HG03066 (cell line): Measurements from ENCODE around the gene PKN2.

Source experiments
- ATAC-seq: cut with Tn5 transposase; IDR thresholded peaks from one replicate; pipeline ENCODE4 v1.9.1; 2021; ENCODE audit warnings: low read depth; ENCODE audit not compliant: unreplicated experiment

PKN2 gene

GRCh38 chr1:88730995-88731394, 46.9 kb downstream of the PKN2 start:
- ATAC-seq = no peak

GRCh38 chr1:88731475-88732269, 47.6 kb downstream of the PKN2 start:
- no peak for ATAC-seq

DNA sequence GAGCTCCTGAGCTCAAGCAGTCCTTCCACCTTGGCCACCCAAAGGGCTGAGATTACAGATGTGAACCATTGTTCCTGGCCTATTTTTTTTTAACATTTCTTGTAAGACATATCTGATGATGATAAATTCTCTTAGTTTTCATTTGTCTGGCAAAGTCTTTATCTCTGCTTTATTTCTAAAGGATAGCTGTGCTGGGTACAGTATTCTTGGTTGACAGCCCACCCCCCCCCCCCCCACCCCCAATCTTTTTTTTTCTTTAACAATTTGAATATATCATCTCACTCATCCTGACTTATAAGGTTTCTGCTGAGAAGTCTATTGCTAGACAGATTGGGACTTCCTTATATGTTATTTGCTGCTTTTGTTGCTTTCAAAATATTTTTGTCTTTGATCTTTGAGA, 51.3 kb downstream of the PKN2 start:
- ATAC-seq = no peak

DNA sequence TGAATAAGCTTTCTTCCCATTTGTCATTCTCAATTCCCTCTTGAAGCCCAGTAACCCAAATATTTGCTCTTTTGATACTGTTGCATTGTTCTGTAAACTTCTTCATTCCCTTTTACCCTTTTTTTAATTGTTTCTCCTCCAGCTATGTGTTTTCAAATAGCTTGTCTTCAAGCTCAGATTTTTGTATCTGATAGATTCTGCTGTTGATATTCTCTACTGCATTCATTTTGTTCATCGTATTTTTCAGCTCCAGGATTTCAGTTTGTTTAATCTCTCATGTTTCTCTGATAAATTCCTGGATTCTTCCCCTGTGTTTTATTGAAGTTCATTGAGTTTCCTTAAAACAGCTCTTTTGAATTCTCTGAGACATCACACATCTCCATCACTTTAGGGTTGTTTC, 51.8 kb downstream of the PKN2 start:
- ATAC-seq = no peak

- no peak for ATAC-seq
Measured at GRCh38 chr1:88736633-88737248, 52.7 kb downstream of the PKN2 start.

GRCh38 chr1:88737338-88737927, 53.4 kb downstream of the PKN2 start:
- no peak for ATAC-seq

- ATAC-seq = no peak
Measured at GRCh38 chr1:88740784-88741183, 56.7 kb downstream of the PKN2 start.

GRCh38 chr1:88741413-88741812, 57.3 kb downstream of the PKN2 start:
- ATAC-seq = no peak

DNA sequence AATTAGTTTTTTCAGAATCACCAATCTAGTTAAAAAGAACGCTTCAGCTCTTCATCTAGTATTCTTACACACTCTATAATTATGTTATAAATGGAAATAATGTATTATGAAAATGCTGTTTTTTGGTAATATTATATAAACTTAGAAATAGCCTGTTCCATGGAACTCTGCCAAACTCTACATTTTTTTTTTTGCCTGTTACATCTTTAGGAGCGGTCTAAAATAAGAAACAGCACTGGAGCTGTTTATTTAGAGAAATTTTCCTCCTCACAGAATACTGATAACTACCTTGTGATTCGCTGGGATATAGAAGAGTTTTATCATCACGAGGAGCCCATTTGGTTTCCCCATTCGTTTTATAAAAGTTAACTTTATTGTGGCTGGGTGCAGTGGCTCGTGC, 58.5 kb downstream of the PKN2 start:
- no peak for ATAC-seq

DNA sequence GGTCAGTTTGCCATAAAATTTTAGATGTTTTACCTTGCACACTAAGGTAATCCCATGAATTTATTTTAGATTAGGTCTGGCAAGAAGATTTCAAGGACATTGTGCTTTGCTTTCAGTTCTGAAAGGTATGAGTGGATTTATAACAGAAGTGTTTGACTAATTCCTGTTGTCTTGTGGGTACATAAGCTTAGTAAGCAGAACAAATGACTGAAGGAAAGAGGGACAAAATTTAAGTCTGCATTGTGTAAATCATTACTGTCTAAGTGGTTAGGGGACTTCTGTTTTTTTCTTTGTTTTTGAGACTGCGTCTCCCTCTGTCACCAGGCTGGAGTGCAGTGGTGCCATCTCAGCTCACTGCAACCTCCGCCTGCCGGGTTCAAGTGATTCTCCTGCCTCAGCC, 60.1 kb downstream of the PKN2 start:
- no peak for ATAC-seq

DNA sequence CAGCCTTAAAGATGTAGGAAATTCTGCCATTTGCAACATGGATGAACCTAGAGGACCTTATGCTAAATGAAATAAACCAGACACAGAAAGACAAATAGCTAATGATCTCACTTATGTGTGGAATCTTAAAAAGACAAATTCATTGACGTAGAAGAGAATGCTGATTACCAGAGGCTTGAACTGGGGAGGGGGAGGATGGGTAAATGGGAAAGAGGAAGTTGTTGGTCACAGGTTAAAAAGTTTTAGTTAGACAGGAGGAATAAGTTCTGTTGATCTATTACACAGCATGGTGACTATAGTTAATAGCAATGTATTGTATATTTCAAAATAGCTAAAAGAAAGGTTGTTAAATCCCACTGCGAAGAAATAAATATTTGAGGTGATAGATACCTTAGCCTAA, 62.8 kb downstream of the PKN2 start:
- ATAC-seq = no peak

DNA sequence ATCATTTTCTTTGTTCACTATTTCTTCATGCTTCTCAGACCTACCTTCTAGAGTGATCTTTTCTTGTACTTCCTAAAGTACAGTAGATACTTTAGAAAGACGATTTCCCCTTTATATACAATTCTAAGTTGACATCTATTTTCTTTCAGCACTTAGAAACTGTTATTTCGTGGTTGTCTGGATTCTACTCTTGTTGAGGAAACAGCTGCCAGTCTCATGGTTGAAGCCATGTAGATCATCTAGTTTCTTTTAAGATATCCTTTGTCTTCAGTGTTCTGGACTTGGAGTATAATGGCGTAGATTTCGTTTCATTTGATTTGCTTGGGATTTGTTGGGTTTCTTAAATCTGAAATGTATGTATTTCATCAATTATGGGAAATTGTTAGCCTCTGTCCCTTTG, 67.6 kb downstream of the PKN2 start:
- ATAC-seq = no peak

DNA sequence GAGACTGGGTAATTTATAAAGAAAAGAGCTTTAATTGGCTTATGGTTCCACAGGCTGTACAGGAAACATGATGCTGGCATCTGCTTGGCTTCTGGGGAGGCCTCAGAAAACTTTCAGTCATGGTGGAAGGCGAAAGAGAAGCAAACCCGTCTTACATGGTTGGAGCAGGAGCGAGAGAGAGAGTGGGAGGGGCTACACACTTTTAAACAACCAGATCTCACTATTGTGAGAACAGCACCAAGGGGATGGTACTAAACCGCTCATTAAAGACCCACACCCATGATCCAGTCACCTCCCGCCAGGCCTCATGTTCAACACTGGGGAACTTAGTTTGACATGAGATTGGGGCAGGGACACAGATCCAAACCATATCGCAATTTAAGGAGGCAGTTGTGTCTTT, 69.4 kb downstream of the PKN2 start:
- ATAC-seq = no peak

GRCh38 chr1:88763649-88764406, 79.8 kb downstream of the PKN2 start:
- no peak for ATAC-seq

GRCh38 chr1:88768187-88768586, 84.1 kb downstream of the PKN2 start:
- ATAC-seq = no peak

- no peak for ATAC-seq
Measured at GRCh38 chr1:88768816-88769215, 84.7 kb downstream of the PKN2 start.

- ATAC-seq = no peak
Measured at GRCh38 chr1:88773540-88774150, 89.6 kb downstream of the PKN2 start.

- ATAC-seq = no peak
Measured at GRCh38 chr1:88774151-88774556, 90.1 kb downstream of the PKN2 start.

- no peak for ATAC-seq
Measured at GRCh38 chr1:88777604-88778149, 93.6 kb downstream of the PKN2 start.

DNA sequence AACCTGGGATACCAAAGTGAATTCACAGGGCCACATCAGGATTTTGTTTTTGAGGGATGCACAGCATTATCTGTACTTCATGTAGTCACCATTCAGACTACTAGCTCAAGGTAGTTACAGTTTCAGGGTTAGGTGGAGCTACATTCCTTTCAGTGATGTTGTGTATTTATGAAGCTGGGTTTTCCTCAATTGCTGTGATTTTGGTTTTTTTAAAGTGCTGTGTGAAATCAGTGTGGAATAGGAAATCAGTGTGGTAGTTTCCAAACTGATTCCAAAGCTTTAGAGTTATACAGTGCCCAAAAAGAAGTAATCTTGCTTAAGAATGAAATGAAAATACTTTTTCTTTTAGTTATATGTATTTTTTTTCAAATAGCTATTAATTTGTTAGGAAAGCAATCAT, 95.8 kb downstream of the PKN2 start:
- ATAC-seq = no peak

DNA sequence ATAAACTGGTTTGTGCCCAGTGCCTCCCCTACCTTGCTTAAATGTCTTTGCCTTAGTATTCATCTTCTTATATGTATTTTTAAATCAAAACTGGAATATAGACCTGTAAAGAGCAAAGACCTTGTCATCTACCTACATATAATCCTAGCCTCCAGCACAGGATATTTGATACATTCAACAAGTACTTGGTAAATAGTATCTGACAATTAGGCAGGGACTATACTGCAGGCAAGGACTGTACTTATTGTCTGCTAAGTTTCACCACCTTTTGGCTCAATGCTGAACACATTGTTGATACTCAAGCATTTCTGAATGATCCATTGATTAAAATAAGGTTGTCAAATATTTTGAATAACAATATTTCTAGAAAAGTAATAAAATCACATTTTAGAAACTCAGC, 96.4 kb downstream of the PKN2 start:
- no peak for ATAC-seq
